Ovary (tissue), 3 donors: ENCODE measurements around the gene FHAD1.

Experiments
- CTCF ChIP-seq, 3 donors: fragments of 450-650 bp in 2 of 3; fragments of 200-600 bp in 1 of 3; IDR thresholded peaks; one replicate each; pipeline versions ENCODE4 v1.5.1 to v1.8.0; 2016 to 2022; ENCODE audit warnings: antibody characterized with exemption in 3 of 3, mild to moderate bottlenecking in 1 of 3
- EP300 ChIP-seq: sonication (generic); formaldehyde crosslinking; IDR thresholded peaks from one replicate; pipeline ENCODE4 v1.6.1; 2017; ENCODE audit warnings: antibody characterized with exemption
- POLR2A ChIP-seq: fragments of 450-650 bp; IDR thresholded peaks from one replicate; pipeline ENCODE4 v1.6.1; 2017; ENCODE audit warnings: antibody characterized with exemption, mild to moderate bottlenecking, moderate library complexity
- donor health status: DM: no; HTN: no; CAD: no.

- TF ChIP-seq CTCF (IDR thresholded peaks at IDR 0.05) (no peak), EP300 (no peak), POLR2A (no peak)
Measured at GRCh38 chr1:15231714-15232201, 15.3 kb upstream of the FHAD1 start.
